ENCODE data around the gene THRA. TPM values are rescaled to one million over a fixed set of nuclear protein-coding genes. Genes with fewer than 3 reads are reported as not detected.
A peak's percentile ranks its signal among the peaks of the same experiment; 100 is the strongest.

The THRA gene
- total and polyA plus RNA-seq, 2 donors (not counting 3 experiments of a cell fraction or from before 2014, with no cell fraction given), result 17.4 to 29.6 TPM

DNA sequence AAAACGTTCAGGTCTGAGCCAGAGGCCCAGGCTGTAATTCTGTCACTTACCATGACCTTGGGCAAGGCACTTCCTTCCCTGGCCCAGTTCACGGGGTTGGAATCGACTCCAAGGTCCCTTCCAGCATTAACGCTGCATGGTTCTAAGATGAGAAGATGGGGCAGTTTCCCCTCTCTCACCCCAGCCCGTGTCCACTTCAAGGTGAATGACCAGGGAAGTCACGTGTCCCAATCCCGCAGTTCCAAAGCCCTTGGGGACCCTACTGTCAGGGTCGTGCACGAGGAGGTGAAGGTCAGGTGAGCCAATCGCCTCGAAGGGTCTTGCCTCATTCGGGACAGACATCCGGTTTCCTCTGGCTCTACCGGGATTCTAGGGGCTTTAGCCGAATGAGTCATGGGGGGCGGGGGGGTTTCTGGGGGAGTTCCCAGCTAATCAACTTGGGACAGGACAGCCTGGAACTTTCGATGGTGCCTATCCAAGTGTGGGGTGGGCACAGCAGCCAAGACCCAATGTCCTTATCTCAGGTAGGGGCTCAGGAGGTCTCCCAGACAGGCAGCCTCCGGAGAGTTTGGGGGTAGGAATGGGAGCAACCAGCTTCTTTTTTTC, 48.3 kb upstream of the THRA start:
- peak overlapping the region; percentile 45 for H3K4me2 ChIP-seq (ENCODE audit: insufficient read depth, low read length)
- peak overlapping the region; percentile 36 for H2AFZ ChIP-seq (ENCODE audit: low read depth, low read length)
- no peaks in the 10 kb centered on the region for H3K9me3 ChIP-seq (replicated peaks; ENCODE audit: control insufficient read depth, insufficient read depth, low read length)
- CTCF ChIA-PET, result interaction anchor here (1.2 to 10.7 kb wide), 12 partner anchors 11 to 153 kb away, joined by 3 to 246 read pairs (median 12); partner anchors contain the start of genes MED24 and MSL1
- DNase-seq (ENCODE audit: low read depth, low spot score) (peak; percentile 71), FAIRE-seq (peak; percentile 94)
- TF ChIP-seq MAX (IDR thresholded peaks at IDR 0.05; ENCODE audit: insufficient read depth, insufficient read length), result peak; percentile 35
- TF ChIP-seq CTCF (IDR thresholded peaks at IDR 0.05; ENCODE audit: extremely low read depth in 1 of 2, insufficient read depth in 1 of 2, low read depth in 1 of 2, low read length in 2 of 2), result no peak
- no peak for TF ChIP-seq EZH2 (IDR thresholded peaks at IDR 0.05; ENCODE audit: borderline replicate concordance, low read depth, low read length, severe bottlenecking)
- TF ChIP-seq POLR2AphosphoS5 (IDR thresholded peaks at IDR 0.05; ENCODE audit: insufficient read depth, low read depth, low read length), result peak; percentile 45
- no peak for TF ChIP-seq MYC (IDR thresholded peaks at IDR 0.05; ENCODE audit: low read depth, low read length)
- no peak for TF ChIP-seq GATA2 (IDR thresholded peaks at IDR 0.05; ENCODE audit: insufficient read depth, insufficient read length, low read depth, low read length)
- peak; percentile 77 for TF ChIP-seq FOS (IDR thresholded peaks at IDR 0.05; ENCODE audit: borderline replicate concordance, insufficient read depth, low read length)
- no peak for TF ChIP-seq JUN (IDR thresholded peaks at IDR 0.05; ENCODE audit: borderline replicate concordance, insufficient read depth, insufficient read length, low read depth)
- TF ChIP-seq POLR2A (IDR thresholded peaks at IDR 0.05; ENCODE audit: low read depth, low read length), result peak; percentile 18
- POLR2A ChIA-PET, result interaction anchor here (0.6 to 1.2 kb wide), 3 partner anchors 12 to 281 kb away, joined by 3 to 6 read pairs (median 5); no protein-coding TSS in a partner anchor
- no peaks in the 10 kb centered on the region for H3K36me3 ChIP-seq (ENCODE audit: control insufficient read depth in 2 of 2, extremely low read depth in 1 of 2, insufficient read depth in 2 of 2, low read length in 2 of 2)
- H3K4me3 ChIP-seq (replicated peaks in 1 of 3; ENCODE audit: insufficient read depth in 1 of 3, low read depth in 1 of 3, low read length in 3 of 3), result no peak overlapping the region
- H3K9ac ChIP-seq (replicated peaks; ENCODE audit: extremely low read depth, insufficient read depth, low read length), result peak overlapping the region; percentile 46
- dilution Hi-C loops (cut with MboI; ENCODE audit: extremely low pct_ligation_motif_present, low sequenced_read_pairs), result no loop called here
- H3K79me2 ChIP-seq (ENCODE audit: control insufficient read depth, insufficient read depth, low read length), result peaks cover 14% of the 10 kb centered on the region
- peak overlapping the region; percentile 88 for H3K27ac ChIP-seq (ENCODE audit: insufficient read depth, low read depth, low read length)
- no peaks in the 10 kb centered on the region for H4K20me1 ChIP-seq (replicated peaks; ENCODE audit: control insufficient read depth, extremely low read depth, insufficient read depth, low read length)
- H3K4me1 ChIP-seq (ENCODE audit: control insufficient read depth, extremely low read depth, insufficient read depth, low read length), result peaks cover 48% of the 10 kb centered on the region
- BruUV-seq (replicated peaks), result no TSS peak
- no peaks in the 10 kb centered on the region for H3K9me1 ChIP-seq (replicated peaks; ENCODE audit: control insufficient read depth, extremely low read depth, insufficient read depth, low read length)
- intact Hi-C loops (cut with micrococcal nuclease), result loop anchor here (1.0 to 10.0 kb wide), 2 partner anchors 205 to 270 kb away; partner anchors contain the start of genes CDC6 and WIPF2
- no peaks in the 10 kb centered on the region for H3K27me3 ChIP-seq (ENCODE audit: control insufficient read depth in 2 of 2, insufficient read depth in 2 of 2, low read length in 2 of 2)

Measured in endothelial cell of umbilical vein (primary cell).